ENCODE measurements around the gene DMWD.
A peak's percentile ranks its signal among the peaks of the same experiment; 100 is the strongest.

Gene DMWD

DNA sequence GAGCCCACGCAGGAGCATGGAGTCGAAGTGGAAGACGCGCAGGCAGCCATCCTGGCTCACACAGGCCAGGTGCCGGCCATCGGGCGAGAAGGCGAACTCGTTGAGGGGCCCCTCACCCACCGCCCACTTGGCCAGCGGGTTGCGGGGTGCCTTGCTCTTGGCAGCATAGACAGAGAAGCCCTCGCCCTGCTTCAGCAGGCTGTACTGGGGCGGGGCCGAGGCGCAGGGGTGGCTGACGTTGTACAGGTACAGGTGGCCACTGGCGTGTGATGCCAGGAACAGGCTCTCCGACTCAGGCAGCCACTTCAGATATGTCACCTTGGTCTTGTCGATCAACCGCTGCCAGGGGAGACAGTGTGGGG lies 6.1 kb downstream of the DMWD start:
- DNase-seq (ENCODE audit: low read depth, low spot score): no peak

DNA sequence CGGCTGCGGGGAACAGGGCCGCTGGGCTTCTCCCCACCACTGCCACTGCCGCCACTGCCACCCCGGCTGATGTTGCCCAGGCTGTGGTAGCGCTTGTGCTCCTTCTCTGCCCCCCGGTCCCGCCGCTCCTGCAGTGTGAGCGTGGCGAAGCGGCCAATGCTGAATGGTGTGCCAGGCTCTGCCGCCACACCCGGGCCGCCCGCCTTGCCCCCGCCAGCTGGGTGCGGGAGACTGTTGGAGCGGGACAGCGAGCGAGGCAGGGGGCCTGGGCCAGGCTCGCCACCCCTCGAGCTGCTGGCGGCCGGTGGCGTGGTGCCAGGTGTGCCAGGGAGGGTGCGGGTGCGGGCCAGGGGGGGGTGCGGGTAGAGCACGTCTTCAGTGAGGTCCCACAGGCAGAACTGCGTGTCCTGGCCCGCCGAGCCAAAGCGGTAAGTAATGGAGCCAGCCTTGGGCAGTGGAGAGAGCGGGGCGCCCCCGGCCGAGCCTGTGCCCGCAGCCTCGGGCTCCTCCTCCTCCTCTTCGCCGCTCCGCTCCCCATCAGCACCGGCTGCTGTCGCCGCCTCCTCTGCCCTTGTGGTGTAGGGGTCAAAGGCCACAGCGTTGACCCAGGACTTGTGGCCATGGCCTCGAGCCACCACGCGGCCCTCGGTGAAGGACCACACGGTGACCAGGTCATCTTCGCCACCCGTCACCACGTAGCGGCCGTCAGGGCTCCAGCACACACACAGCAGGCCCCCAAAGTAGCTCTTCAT lies 6.7 kb downstream of the DMWD start:
- no peak for DNase-seq (ENCODE audit: low read depth, low spot score)

- no peak for DNase-seq (ENCODE audit: low read depth, low spot score)
Measured at GRCh38 chr19:45785097-45785496, 7.5 kb downstream of the DMWD start.

DNA sequence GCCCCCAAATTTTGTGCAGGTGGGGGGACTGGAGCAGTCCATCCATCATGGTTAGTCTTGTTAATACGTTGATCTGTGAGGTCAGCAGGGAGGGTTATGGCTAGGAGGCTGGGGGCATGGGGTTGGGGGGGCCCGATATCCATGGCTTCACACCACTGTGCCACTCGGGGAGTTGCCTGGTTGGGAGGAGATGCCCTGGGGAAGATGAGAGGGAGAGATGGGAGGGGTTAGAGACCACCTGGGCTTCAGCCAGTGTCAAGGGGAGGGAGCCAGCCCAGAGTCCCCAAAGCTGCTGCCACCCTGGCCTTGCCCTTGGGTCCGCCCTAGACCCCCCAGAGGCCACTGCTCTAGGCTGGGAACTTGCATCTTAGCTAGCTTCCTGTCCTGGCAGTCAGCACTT lies 8.5 kb downstream of the DMWD start:
- DNase-seq (ENCODE audit: low read depth, low spot score): no peak

DNA sequence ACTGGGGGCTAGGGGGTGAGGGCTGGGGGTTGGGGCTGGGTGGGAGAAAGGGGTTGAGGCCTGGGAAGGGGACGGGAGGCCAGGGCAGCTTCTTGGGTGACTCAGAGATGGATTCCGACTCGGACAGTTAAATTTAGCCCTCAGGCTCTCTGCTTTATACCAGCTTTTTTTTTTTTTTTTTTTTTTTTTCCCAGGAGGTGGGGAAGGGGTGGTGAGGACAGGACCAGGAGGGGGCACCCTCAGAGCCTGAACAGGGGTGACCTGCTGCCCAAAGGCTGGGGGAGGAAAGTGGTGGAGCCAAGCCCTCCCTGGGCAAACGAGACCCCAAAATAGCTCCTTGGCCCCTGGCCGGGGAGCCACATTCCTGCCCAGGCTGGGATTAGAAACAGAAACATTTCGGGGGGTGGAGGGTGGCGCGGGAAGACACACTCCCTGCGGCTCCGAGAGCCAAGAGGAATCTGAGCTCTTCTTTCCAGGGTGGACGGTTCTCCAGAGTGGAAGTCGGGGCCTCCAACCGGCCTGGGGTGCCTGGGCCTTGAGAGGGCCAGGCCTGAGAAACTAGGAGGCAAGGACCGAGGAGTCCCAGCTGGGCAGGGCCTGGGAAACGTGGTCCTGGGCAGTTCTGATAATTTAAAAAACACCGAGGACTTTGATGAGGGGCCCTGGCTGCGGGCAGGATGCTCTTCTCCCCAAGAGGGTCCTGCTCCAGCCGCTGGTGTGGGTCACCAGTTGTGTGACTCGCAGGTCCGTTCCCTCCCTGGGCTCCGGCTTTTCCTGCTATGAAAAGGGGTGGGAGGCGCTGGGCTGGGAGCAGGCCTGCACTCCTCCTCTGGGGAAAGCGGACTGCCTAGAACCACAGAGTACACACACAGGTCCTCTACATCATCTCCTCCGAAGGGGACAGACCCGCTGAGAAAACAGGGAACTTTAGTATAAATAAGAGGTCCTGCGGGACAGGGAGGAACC lies 9.5 kb downstream of the DMWD start:
- DNase-seq (ENCODE audit: low read depth, low spot score): no peak

- no peak for DNase-seq (ENCODE audit: low read depth, low spot score)
Measured at GRCh38 chr19:45782162-45782691, 10.4 kb downstream of the DMWD start, which contains the start of gene DMPK. Gene DMPK (minus strand): TSS chr19:45782490. CDS start chr19:45782352, 138 bp downstream.

DNA sequence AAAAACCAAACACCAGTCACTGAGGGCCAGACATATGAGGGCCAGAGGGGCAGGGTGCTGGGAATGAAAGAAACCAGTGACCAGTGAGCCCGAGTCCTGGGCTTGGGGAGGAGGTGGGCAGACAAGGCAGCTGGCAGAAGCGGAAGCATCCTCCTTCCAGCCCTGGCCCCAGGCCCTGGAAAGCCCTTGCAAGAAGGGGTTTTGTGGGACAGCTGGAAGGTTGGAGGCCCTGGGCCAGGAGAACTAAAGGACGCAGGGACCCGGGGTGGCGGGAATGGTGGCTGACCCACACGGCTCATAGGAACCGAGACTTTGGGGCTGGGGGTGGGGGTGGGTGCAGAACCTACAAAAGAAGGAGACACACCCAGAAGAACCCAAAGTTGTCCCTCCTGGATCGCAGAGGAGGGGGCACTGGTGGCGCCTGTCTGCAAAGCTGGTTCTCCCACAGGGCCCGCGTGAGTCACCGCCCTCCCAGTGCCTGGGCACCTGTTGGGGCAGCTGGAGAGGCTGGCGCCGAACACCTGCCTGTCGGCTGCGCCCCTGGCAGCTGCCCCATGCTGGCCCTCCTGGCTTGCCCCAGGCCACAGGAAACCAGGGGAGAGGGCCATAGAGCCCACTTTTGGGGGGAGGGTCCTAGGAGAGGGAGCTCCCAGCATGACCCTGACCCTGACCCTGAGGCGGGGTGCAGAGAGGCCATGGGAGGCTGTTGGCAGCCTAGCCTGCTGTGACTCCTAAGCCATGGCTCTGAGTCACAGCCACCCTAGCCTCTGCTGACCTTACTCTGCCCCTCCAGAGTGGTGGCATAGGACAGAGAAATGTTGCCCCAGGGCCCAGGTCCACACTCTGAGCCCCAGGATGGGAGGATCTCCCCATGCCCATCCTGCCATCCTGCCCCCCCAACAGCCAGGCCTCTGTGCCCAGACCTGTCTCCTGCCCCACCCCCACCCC lies 11.2 kb downstream of the DMWD start:
- no peak for DNase-seq (ENCODE audit: low read depth, low spot score)

DNA sequence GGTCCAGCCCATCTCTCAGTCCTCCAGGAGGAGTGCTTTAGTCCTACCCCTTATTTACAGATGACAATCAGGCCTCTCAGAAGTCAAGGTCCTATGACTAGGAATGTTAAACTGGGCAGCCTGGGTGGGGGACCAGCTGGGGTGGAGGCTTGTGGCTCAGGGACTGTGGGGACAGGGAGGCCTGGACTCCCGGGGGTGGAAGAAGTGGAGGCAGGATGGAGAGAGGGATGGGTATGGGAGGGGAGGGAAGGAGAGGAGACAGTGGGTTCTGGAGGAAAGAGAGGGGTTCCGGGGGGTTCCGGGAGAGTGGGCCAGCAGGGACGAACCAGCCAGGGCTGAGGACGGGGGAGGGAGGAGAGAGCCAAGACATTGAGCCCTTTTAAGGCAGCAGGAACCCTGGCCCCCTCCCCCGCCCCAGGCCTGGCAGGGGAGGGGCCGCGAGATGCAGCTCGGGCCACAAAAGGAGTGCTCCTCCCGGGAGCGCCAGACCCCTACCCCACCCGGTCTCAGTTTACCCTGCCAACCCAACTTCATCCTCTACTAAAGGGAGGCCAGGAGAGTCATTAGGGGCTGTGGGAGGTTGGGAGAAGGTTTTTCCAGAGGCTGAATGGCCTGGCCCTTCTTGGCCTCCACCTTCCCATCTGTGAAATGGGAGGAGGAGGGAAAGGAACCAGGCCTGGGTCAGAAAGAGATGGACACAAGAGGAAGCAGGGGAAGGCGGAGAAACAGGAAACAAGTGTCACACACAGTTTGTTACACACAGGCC lies 12.0 kb downstream of the DMWD start:
- DNase-seq (ENCODE audit: low read depth, low spot score): no peak

DNA sequence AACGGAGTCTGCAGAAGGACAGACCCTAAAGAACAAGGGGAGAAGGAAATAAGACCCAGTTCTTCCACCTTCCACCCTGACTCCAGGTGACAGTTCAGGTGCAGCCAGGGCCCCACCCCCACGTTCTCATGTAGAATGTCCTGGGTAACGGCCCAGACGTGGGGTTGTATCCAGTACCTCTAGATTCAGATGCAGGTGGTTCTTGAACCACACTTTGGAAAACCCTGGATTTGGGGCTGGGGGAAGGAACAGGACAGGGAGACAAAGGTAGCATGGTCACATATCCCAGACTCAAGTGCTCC lies 12.5 kb downstream of the DMWD start:
- DNase-seq (ENCODE audit: low read depth, low spot score): no peak

DNA sequence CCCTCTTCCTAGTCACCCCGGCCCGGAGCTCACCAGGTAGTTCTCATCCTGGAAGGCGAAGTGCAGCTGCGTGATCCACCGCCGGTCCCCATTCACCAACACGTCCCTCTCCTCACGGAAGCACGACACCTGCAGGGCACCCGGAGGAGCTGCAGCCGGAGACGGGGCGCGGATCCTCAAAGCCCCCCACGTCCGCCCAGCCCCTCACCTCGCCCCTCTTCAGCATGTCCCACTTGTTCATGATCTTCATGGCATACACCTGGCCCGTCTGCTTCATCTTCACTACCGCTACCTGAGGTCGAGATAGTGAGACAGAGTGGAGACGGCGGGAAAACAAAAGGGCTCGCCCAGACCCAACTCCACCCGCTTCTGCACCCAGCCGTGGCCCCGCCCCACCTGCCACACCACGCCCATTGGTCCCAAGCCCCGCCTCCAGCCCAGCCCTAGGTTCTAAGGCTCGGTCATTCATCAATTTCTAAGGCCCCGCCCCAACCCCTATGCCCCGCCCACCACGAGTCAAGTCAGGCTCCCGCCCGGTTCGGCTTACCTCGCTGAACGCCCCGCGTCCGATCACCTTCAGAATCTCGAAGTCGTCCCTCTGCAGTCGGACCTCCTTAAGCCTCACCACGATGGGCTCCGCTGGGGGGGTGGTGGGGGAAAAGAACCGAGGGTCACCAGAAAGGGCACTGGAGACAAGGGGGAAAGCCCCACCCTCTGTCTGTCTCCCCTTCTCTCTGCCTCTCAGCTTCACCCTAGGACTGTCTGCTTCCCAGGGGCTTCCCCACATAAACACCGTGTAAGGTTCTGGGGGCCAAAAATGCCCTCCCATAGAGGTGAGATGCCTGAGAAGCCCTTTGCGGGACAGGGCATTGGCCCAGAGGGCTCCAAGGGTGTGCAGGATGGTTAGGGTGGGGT lies 13.2 kb downstream of the DMWD start:
- no peak for DNase-seq (ENCODE audit: low read depth, low spot score)

DNA sequence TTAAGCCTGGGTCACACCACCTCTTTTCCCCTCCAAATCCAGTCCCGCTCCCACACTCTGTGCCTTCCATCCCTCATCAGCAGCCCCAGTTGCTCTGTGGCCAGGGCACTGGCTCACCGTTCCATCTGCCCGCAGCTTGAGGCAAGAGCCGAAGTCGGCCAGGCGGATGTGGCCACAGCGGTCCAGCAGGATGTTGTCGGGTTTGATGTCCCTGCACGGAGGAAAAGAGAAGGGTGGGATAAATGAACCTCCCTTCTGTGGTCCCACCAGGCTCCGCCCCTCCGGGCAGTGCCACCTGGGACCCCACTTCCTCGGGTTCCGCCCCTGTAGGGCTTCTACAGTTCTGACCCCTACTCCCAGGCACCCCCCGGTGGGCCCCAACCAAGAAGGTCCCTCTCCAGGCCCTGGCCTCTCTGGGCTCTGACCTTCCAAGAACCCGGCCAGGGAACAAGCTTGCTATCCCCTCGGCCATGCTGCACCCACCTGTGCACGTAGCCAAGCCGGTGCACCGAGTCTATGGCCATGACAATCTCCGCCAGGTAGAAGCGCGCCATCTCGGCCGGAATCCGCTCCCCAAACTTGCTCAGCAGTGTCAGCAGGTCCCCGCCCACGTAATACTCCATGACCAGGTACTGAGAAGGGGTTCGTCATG lies 14.5 kb downstream of the DMWD start:
- no peak for DNase-seq (ENCODE audit: low read depth, low spot score)

DNA sequence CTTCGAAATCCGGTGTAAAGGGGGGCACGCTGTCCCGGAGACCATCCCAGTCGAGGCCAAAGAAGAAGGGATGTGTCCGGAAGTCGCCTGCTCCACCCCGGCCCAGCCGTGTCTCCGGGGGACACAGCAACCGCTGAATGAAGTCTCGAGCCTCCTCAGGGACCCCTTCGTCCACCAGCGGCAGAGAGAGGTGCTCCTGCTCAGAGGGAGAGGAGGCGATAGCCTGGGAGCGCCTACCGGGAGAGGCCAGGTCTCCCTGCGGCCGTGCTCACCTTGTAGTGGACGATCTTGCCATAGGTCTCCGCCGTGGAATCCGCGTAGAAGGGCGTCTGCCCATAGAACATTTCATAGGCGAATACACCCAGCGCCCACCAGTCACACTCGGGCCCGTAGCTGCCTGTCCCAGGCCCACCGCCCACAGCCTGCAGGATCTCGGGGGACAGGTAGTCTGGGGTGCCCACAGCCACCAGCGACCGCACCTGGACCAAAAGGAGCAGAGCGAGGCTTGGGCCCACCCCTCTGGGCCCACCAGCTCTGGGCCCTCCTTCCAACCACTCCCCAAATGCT lies 15.2 kb downstream of the DMWD start:
- no peak for DNase-seq (ENCODE audit: low read depth, low spot score)

DNA sequence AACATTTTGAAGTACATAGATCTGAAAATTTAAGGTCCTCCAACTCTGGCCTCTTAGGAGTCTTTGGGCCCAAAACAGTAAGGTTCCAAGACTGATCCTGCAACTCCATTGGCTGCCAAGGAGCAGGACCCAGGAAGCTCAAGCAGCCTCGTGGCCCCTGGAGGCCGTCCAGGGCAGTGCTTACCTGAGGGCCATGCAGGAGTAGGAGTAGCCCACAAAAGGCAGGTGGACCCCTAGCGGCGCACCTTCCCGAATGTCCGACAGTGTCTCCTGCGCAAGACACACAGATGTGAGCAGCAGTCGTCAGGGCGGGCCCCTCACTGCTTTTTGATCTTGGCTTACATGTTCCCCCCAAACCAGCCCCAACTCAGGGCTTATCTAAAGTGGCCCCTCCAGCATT lies 17.9 kb downstream of the DMWD start:
- DNase-seq (ENCODE audit: low read depth, low spot score): peak; percentile 71

- DNase-seq (ENCODE audit: low read depth, low spot score): no peak
Measured at GRCh38 chr19:45773384-45773783, 19.3 kb downstream of the DMWD start.

DNA sequence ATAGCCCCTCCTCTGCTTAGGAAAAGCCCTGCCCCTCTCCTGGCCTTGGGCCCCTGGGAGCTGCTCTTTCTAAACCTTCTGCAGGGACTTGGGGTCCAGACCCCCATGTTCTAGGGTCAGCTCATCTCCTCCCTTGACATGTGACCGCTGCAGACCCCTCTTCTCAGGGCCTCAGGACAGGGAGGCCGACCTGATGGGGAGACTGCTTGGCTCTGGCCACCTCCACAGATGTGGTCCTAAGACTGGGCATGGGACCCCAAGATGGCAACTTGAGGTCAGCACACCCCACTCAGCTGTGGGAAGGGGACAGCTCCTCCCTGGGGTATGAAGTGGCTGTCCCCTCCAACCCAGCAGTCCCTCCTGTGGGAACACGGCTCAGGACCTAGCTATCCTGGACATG lies 19.7 kb downstream of the DMWD start:
- no peak for DNase-seq (ENCODE audit: low read depth, low spot score)

DNA sequence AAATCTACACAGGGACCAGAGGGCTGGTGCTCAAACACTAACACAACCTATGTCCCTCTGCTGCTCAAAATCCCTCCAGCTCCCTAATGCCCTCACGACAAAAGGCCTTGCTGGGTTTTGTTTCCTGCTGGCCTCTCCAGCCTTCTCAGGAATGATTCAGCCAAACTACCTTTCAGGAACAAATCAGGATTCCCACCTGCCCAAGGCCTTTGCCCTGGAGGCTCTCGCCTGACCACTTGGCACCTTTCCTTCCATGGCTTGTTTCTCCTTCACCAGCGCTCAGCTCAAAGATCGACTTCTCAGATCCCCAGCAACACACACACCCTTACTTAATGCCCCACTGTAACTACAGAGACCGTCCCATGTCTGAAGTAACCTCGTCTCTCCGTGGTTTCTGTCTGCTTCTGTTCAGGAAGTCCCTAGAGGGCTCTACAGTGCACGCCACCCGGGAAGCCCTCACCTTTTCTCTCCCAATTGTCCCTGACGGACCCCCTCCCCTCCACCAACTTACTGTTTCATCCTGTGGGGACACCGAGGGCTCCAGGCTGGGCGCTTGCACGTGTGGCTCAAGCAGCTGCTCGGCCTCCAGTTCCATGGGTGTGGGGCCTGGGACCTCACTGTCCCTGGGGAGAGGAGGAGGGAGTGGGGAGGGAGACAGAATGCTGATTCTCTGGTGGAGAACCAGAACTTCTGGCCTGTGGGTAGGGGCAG lies 20.4 kb downstream of the DMWD start:
- no peak for DNase-seq (ENCODE audit: low read depth, low spot score)

- DNase-seq (ENCODE audit: low read depth, low spot score): no peak
Measured at GRCh38 chr19:45771311-45771933, 21.2 kb downstream of the DMWD start.

All from iPS DF 19.7 (cell line).